CD4-positive, alpha-beta T cell (primary cell): ENCODE measurements around the gene PCDH1. TPM values are rescaled to one million over a fixed set of nuclear protein-coding genes. Genes with fewer than 3 reads are reported as not detected.

ENCODE experiments used
- ATAC-seq: fragments of 200-7000 bp; cut with Tn5 transposase; one replicate; pipeline ENCODE4 v1.10.0; 2022; ENCODE audit warnings: mild to moderate bottlenecking; ENCODE audit not compliant: poor library complexity
- CTCF ChIA-PET: fragments of 350-600 bp; sonication (Branson Sonifier 250); formaldehyde crosslinking; loops from one replicate; lab custom pipeline; 2021; ENCODE audit warnings: antibody characterized with exemption, inconsistent platforms; lab: Charles Lee
- POLR2A ChIA-PET: fragments of 350-600 bp; sonication (Branson Sonifier 250); formaldehyde crosslinking; loops from one replicate; lab custom pipeline; 2021; ENCODE audit warnings: antibody characterized with exemption, inconsistent platforms; lab: Charles Lee
- DNase-seq, 14 experiments: peaks; one replicate each; pipeline ENCODE4 v3.0.0-alpha.2; 2013 to 2020; ENCODE audit warnings: mixed read lengths in 2 of 14
- H3K27ac ChIP-seq, 2 donors: one replicate each; pipeline versions ENCODE4 v1.5.1 to v1.7.0; 2013; ENCODE audit warnings: low read length in 2 of 2, low read depth in 1 of 2, mild to moderate bottlenecking in 1 of 2
- H3K27me3 ChIP-seq, 2 experiments: 1 replicate in 1 of 2; 2 replicates in 1 of 2; pipeline versions ENCODE4 v1.6.1 to v1.7.0; 2013; ENCODE audit warnings: low read length in 2 of 2, control low read depth in 1 of 2, mild to moderate bottlenecking in 1 of 2, moderate library complexity in 1 of 2; ENCODE audit not compliant: insufficient read depth in 2 of 2, control insufficient read depth in 1 of 2
- H3K36me3 ChIP-seq: one replicate; pipeline ENCODE4 v1.6.1; 2013; ENCODE audit warnings: low read length, control low read depth; ENCODE audit not compliant: insufficient read depth
- H3K4me1 ChIP-seq: one replicate; pipeline ENCODE4 v1.6.1; 2013; ENCODE audit warnings: low read length, control low read depth; ENCODE audit not compliant: insufficient read depth
- H3K4me3 ChIP-seq: one replicate; pipeline ENCODE4 v1.5.1; 2013; ENCODE audit warnings: mild to moderate bottlenecking, low read length, moderate library complexity
- H3K9me3 ChIP-seq, 2 experiments: 1 replicate in 1 of 2; 2 replicates in 1 of 2; pipeline versions ENCODE4 v1.6.1 to v1.7.0; 2013; ENCODE audit warnings: low read length in 2 of 2, mild to moderate bottlenecking in 2 of 2, control low read depth in 1 of 2, moderate library complexity in 1 of 2; ENCODE audit not compliant: control insufficient read depth in 1 of 2, insufficient read depth in 1 of 2
- H3K27ac Mint-ChIP-seq: one replicate; pipeline ENCODE4 v1.8.0; 2020; ENCODE audit warnings: mixed read lengths
- H3K27me3 Mint-ChIP-seq: one replicate; pipeline ENCODE4 v1.8.0; 2021; ENCODE audit warnings: mixed read lengths
- H3K36me3 Mint-ChIP-seq: one replicate; pipeline ENCODE4 v1.8.0; 2021; ENCODE audit warnings: low read depth, mixed read lengths
- H3K4me1 Mint-ChIP-seq: one replicate; pipeline ENCODE4 v1.8.0; 2021; ENCODE audit warnings: low read depth, mixed read lengths
- H3K4me3 Mint-ChIP-seq: one replicate; pipeline ENCODE4 v1.8.0; 2020; ENCODE audit warnings: mild to moderate bottlenecking, mixed read lengths
- H3K9me3 Mint-ChIP-seq: one replicate; pipeline ENCODE4 v1.8.0; 2020; ENCODE audit warnings: mixed read lengths
- intact Hi-C, 2 experiments: fragments of 100-400 bp; cut with DNase I in 1 of 2; cut with micrococcal nuclease in 1 of 2; formaldehyde crosslinking; loops; one replicate each; pipeline versions ENCODE4 v1.15.1 to v1.9.0; 2023 to 2025; cut with DNase I, micrococcal nuclease
- total RNA-seq, 174 experiments: library from RNA in 2 of 174; stranded (reverse) in 2 of 174; gene quantifications; one replicate each; pipeline ENCODE4 v1.2.3 and lab custom pipeline; 2021 to 2026
- TF ChIP-seq, protein P1 (sequence below): fragments of 200-600 bp; IDR thresholded peaks from one replicate; pipeline ENCODE4 v1.8.0; 2022; ENCODE audit warnings: antibody characterized with exemption, mild to moderate bottlenecking

The PCDH1 gene
- total RNA-seq, 2 experiments from 2014 or later: 0.17 TPM; not detected in 1

DNA sequence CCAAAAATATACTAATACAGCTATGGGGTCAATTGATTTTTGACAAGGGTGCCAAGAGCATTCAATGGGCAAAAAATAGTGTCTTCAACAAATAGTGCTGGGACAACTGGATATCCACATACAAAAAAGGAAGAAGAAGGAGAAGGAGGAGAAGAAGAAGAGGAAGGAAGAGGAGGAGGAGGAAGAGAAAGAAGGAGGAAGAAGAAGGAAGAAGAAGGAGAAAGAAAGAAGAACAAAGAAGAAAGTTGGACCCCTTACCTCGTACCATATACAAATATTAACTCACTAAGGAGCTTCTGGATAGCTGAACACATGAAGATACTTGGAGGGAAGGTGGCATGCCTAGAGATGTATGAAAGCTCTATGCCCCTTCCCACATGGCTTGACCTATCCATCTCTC, 28.3 kb upstream of the PCDH1 start:
- H3K36me3 Mint-ChIP-seq: no peaks in the 10 kb centered on the region
- Histone ChIP-seq H3K27ac (no peak overlapping the region), H3K4me1 (no peaks in the 10 kb centered on the region), H3K9me3 (no peaks in the 10 kb centered on the region), H3K4me3 (no peak overlapping the region), H3K27me3 (peaks cover 0 to 4% of the 10 kb centered on the region in 2 experiments), H3K36me3 (no peaks in the 10 kb centered on the region)
- TF ChIP-seq, protein P1, sequence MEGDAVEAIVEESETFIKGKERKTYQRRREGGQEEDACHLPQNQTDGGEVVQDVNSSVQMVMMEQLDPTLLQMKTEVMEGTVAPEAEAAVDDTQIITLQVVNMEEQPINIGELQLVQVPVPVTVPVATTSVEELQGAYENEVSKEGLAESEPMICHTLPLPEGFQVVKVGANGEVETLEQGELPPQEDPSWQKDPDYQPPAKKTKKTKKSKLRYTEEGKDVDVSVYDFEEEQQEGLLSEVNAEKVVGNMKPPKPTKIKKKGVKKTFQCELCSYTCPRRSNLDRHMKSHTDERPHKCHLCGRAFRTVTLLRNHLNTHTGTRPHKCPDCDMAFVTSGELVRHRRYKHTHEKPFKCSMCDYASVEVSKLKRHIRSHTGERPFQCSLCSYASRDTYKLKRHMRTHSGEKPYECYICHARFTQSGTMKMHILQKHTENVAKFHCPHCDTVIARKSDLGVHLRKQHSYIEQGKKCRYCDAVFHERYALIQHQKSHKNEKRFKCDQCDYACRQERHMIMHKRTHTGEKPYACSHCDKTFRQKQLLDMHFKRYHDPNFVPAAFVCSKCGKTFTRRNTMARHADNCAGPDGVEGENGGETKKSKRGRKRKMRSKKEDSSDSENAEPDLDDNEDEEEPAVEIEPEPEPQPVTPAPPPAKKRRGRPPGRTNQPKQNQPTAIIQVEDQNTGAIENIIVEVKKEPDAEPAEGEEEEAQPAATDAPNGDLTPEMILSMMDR: no peak
- no peak overlapping the region for H3K4me3 Mint-ChIP-seq
- CTCF ChIA-PET: interaction anchor here (0.7 to 2.5 kb wide), 2 partner anchors 27 to 576 kb away, joined by 3 to 7 read pairs; no protein-coding TSS in a partner anchor
- H3K27me3 Mint-ChIP-seq: peaks cover 24% of the 10 kb centered on the region
- intact Hi-C loops: no loop called here
- H3K9me3 Mint-ChIP-seq: no peaks in the 10 kb centered on the region
- no peak for DNase-seq
- ATAC-seq: no peak
- H3K27ac Mint-ChIP-seq: no peak overlapping the region
- H3K4me1 Mint-ChIP-seq: no peaks in the 10 kb centered on the region
- POLR2A ChIA-PET: interaction anchor here (1.0 to 1.2 kb wide), 2 partner anchors 16 to 27 kb away, joined by 3 read pairs; no protein-coding TSS in a partner anchor

DNA sequence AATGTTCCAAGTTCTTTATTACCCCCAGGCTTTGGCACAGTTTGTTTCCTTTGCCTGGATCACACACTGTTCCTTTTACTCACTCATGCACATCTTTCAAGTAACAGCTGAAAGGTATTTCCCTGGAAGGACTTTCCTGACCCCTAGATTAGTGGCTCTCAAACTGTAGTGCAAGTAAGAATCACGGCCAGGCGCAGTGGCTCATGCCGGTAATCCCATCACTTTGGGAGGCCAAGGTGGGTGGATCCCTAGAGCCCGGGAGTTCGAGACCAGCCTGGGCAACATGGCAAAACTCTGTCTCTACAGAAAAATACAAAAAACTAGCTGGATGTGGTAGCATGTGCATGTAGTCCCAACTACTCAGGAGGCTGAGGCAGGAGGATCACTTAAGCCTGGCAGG, 26.3 kb upstream of the PCDH1 start:
- Histone ChIP-seq H3K27me3 (peaks cover 0 to 4% of the 10 kb centered on the region in 2 experiments), H3K4me3 (no peak overlapping the region), H3K4me1 (no peaks in the 10 kb centered on the region), H3K27ac (no peak overlapping the region), H3K36me3 (no peaks in the 10 kb centered on the region), H3K9me3 (no peaks in the 10 kb centered on the region)
- H3K4me1 Mint-ChIP-seq: no peaks in the 10 kb centered on the region
- ATAC-seq: no peak
- no peaks in the 10 kb centered on the region for H3K9me3 Mint-ChIP-seq
- H3K4me3 Mint-ChIP-seq: no peak overlapping the region
- TF ChIP-seq, protein P1: no peak
- CTCF ChIA-PET: no interaction called here
- H3K27ac Mint-ChIP-seq: no peak overlapping the region
- H3K36me3 Mint-ChIP-seq: no peaks in the 10 kb centered on the region
- no peak for DNase-seq
- POLR2A ChIA-PET: interaction anchor here (1.4 kb wide), 1 partner anchor 9 kb away, joined by 3 read pairs; no protein-coding TSS in a partner anchor
- H3K27me3 Mint-ChIP-seq: peaks cover 28% of the 10 kb centered on the region
- intact Hi-C loops: no loop called here

DNA sequence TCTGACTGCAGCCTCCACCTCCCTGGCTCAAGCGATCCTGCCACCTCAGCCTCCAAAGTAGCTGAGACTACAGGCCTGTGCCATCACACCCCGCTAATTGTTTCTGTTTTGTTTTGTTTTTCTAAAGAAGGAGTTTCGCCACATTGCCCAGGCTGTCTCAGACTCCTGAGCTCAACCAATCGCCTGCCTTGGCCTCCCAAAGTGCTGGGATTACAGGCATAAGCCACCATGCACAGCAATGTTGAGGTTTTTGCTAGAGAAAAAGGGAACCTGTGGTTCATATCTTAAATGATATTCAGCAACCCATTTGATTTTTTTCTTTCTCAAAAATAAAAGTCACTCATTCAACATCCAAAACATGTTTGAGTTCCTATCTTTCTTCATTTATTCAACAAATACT, 25.1 kb upstream of the PCDH1 start:
- no peak overlapping the region for H3K4me3 Mint-ChIP-seq
- peak in 1 of 14 experiments; percentile 6 for DNase-seq
- H3K36me3 ChIP-seq: no peaks in the 10 kb centered on the region
- no peaks in the 10 kb centered on the region for H3K9me3 Mint-ChIP-seq
- CTCF ChIA-PET: no interaction called here
- H3K4me1 ChIP-seq: no peaks in the 10 kb centered on the region
- H3K27me3 ChIP-seq: peaks cover 0 to 4% of the 10 kb centered on the region in 2 experiments
- POLR2A ChIA-PET: no interaction called here
- peaks cover 28% of the 10 kb centered on the region for H3K27me3 Mint-ChIP-seq
- intact Hi-C loops: no loop called here
- TF ChIP-seq, protein P1: no peak
- no peaks in the 10 kb centered on the region for H3K36me3 Mint-ChIP-seq
- no peak for ATAC-seq
- no peak overlapping the region for H3K27ac Mint-ChIP-seq
- H3K9me3 ChIP-seq: no peaks in the 10 kb centered on the region
- no peaks in the 10 kb centered on the region for H3K4me1 Mint-ChIP-seq
- no peak overlapping the region for H3K4me3 ChIP-seq
- H3K27ac ChIP-seq: no peak overlapping the region
